GM23338 (cell line): ENCODE measurements around the gene ENOX1. TPM values are rescaled to one million over a fixed set of nuclear protein-coding genes. Genes with fewer than 3 reads are reported as not detected.

Experiments used
- ATAC-seq: fragments of 200-7000 bp; cut with Tn5 transposase; 3 replicates; pipeline ENCODE4 v1.9.1; 2020
- DNase-seq: peaks from one replicate; pipeline ENCODE4 v3.0.0-alpha.2; 2015; ENCODE audit warnings: low spot score
- H2AFZ ChIP-seq: fragments of 200-600 bp; sonication (generic); 2 replicates; pipeline ENCODE4 v1.8.0; 2016; ENCODE audit warnings: antibody characterized with exemption, mild to moderate bottlenecking, moderate library complexity
- H3F3A ChIP-seq: fragments of 200-600 bp; sonication (generic); replicated peaks from 2 replicates; pipeline ENCODE4 v1.8.0; 2017; ENCODE audit warnings: antibody characterized with exemption, mixed run types, low read depth
- H3K27ac ChIP-seq: fragments of 200-600 bp; sonication (generic); 2 replicates; pipeline ENCODE4 v1.6.1; 2016; ENCODE audit warnings: low read depth
- H3K27me3 ChIP-seq: fragments of 200-600 bp; sonication (generic); 2 replicates; pipeline ENCODE4 v1.8.0; 2016; ENCODE audit warnings: mild to moderate bottlenecking, mixed run types, moderate library complexity; ENCODE audit not compliant: insufficient read depth
- H3K36me3 ChIP-seq: fragments of 200-600 bp; sonication (generic); 2 replicates; pipeline ENCODE4 v1.8.0; 2016; ENCODE audit warnings: mild to moderate bottlenecking; ENCODE audit not compliant: insufficient read depth
- H3K4me1 ChIP-seq: fragments of 200-600 bp; sonication (generic); 2 replicates; pipeline ENCODE4 v1.8.0; 2016; ENCODE audit warnings: mild to moderate bottlenecking, moderate library complexity; ENCODE audit not compliant: insufficient read depth
- H3K4me2 ChIP-seq: fragments of 200-600 bp; sonication (generic); 2 replicates; pipeline ENCODE4 v1.7.1; 2017; ENCODE audit warnings: mixed run types
- H3K4me3 ChIP-seq: fragments of 200-600 bp; sonication (generic); 2 replicates; pipeline ENCODE4 v1.6.1; 2016; ENCODE audit warnings: mixed run types
- H3K79me2 ChIP-seq: fragments of 200-600 bp; sonication (generic); replicated peaks from 2 replicates; pipeline ENCODE4 v1.8.0; 2017; ENCODE audit warnings: mild to moderate bottlenecking; ENCODE audit not compliant: insufficient read depth
- H3K9me2 ChIP-seq: fragments of 200-600 bp; sonication (generic); 2 replicates; pipeline ENCODE4 v1.8.0; 2017; ENCODE audit not compliant: insufficient read depth
- H4K20me1 ChIP-seq: fragments of 200-600 bp; sonication (generic); replicated peaks from 2 replicates; pipeline ENCODE4 v1.8.0; 2017; ENCODE audit warnings: mild to moderate bottlenecking; ENCODE audit not compliant: insufficient read depth
- H3K27ac Mint-ChIP-seq: 2 replicates; pipeline ENCODE4 v1.8.0; 2020; ENCODE audit warnings: inconsistent platforms, mild to moderate bottlenecking, moderate library complexity, mixed read lengths
- H3K27me3 Mint-ChIP-seq: 3 replicates; pipeline ENCODE4 v1.8.0; 2022; ENCODE audit warnings: low read depth, mild to moderate bottlenecking, moderate library complexity, mixed read lengths, inconsistent platforms; ENCODE audit not compliant: insufficient read depth, poor library complexity
- H3K36me3 Mint-ChIP-seq: 3 replicates; pipeline ENCODE4 v1.8.0; 2021; ENCODE audit warnings: low read depth, mild to moderate bottlenecking, inconsistent platforms, moderate library complexity, mixed read lengths
- H3K4me1 Mint-ChIP-seq: 3 replicates; pipeline ENCODE4 v1.8.0; 2020; ENCODE audit warnings: mild to moderate bottlenecking, inconsistent platforms, mixed read lengths
- H3K4me3 Mint-ChIP-seq: 3 replicates; pipeline ENCODE4 v1.8.0; 2021; ENCODE audit warnings: moderate library complexity, mild to moderate bottlenecking, inconsistent platforms, mixed read lengths
- H3K9me3 Mint-ChIP-seq: 3 replicates; pipeline ENCODE4 v1.8.0; 2020; ENCODE audit warnings: moderate library complexity, mild to moderate bottlenecking, inconsistent platforms, mixed read lengths
- CREB1 ChIP-seq: fragments of 250-450 bp; sonication (Bioruptor Pico); IDR thresholded peaks from 2 replicates; pipeline ENCODE4 v1.5.0; 2020; ENCODE audit warnings: low read depth, mild to moderate bottlenecking, moderate library complexity
- ETS1 ChIP-seq: IDR thresholded peaks from 2 replicates; pipeline ENCODE4 v1.6.1; 2016; ENCODE audit warnings: antibody characterized with exemption
- EZH2 ChIP-seq: fragments of 200-600 bp; sonication (generic); IDR thresholded peaks from one replicate; pipeline ENCODE4 v1.8.0; 2017; ENCODE audit warnings: antibody characterized with exemption, mild to moderate bottlenecking, low read depth; ENCODE audit not compliant: unreplicated experiment
- EZH2phosphoT487 ChIP-seq: fragments of 200-600 bp; sonication (generic); IDR thresholded peaks from one replicate; pipeline ENCODE4 v1.8.1; 2018; ENCODE audit warnings: antibody characterized with exemption; ENCODE audit not compliant: unreplicated experiment
- JUNB ChIP-seq: IDR thresholded peaks from one replicate; pipeline ENCODE4 v1.6.1; 2016; ENCODE audit warnings: antibody characterized with exemption; ENCODE audit not compliant: unreplicated experiment
- NANOG ChIP-seq: IDR thresholded peaks from 2 replicates; pipeline ENCODE4 v1.6.1; 2016; ENCODE audit warnings: antibody characterized with exemption, borderline replicate concordance
- POLR2AphosphoS5 ChIP-seq: IDR thresholded peaks from 2 replicates; pipeline ENCODE4 v1.6.1; 2016; ENCODE audit warnings: antibody characterized with exemption, low read depth
- STAT1 ChIP-seq: IDR thresholded peaks from one replicate; pipeline ENCODE4 v1.6.1; 2016; ENCODE audit warnings: antibody characterized with exemption; ENCODE audit not compliant: unreplicated experiment
- ZNF114 ChIP-seq: fragments of 250-450 bp; sonication (Bioruptor Pico); IDR thresholded peaks from 2 replicates; pipeline ENCODE4 v1.5.0; 2020; ENCODE audit warnings: mild to moderate bottlenecking, moderate library complexity
- polyA plus RNA-seq: library from polyadenylated mRNA; unstranded; fragments of >200 nt; fragmentation: Nextera tagmentation; extraction: Ambion mirVana; gene quantifications from 2 replicates; pipeline ENCODE4 v1.2.1, GENCODE V29; 2016
- total RNA-seq: library from RNA; depleted of rRNA; stranded (reverse); fragments of >200 nt; shearing (Covaris generic); gene quantifications from 2 replicates; pipeline ENCODE4 v1.2.3, GENCODE V29; 2014
- TF ChIP-seq, protein P1 (sequence below), 2 experiments: fragments of 200-600 bp in 1 of 2; sonication (generic) in 1 of 2; conservative IDR thresholded peaks; 2 replicates each; pipeline versions ENCODE4 v1.5.1 to v1.6.1; 2016 to 2017; ENCODE audit warnings: antibody characterized with exemption in 2 of 2, low read depth in 2 of 2, mild to moderate bottlenecking in 2 of 2, moderate library complexity in 1 of 2
- TF ChIP-seq, protein P2 (sequence below): IDR thresholded peaks from one replicate; pipeline ENCODE4 v1.6.1; 2018; ENCODE audit warnings: antibody characterized with exemption; ENCODE audit not compliant: unreplicated experiment
- TF ChIP-seq, protein P3 (sequence below): fragments of 250-450 bp; sonication (Bioruptor Pico); IDR thresholded peaks from 2 replicates; pipeline ENCODE4 v1.5.0; 2020; ENCODE audit warnings: mild to moderate bottlenecking, moderate library complexity

ENOX1 gene
- total and polyA plus RNA-seq, 2 experiments from 2014 or later, result 0.66 to 0.81 TPM

DNA sequence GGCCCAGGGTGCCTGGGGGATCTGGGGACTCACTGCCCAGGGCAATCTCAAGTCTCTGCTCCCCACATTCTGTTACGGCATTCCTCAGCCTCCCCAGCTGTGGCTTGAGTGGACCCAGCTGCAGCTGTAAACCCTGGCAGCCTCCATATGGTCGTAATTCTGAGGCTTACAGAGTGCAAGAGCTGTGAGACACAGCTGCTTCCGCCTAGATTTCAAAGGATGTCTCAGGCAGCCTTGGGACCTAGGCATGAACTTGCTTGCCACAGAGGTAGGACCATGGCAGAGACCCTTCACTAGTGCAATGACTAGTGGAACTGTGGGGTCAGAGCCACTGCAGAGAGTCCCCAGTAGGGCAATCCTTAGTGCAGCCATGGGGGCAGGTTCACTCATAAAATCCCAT lies 297.5 kb downstream of the ENOX1 start:
- Histone ChIP-seq H3K27ac (no peak overlapping the region), H3K4me2 (no peak overlapping the region), H3K9me2 (peaks cover 22% of the 10 kb centered on the region), H4K20me1 (no peaks in the 10 kb centered on the region), H3F3A (no peaks in the 10 kb centered on the region), H3K4me1 (no peaks in the 10 kb centered on the region), H2AFZ (no peak overlapping the region), H3K27me3 (no peaks in the 10 kb centered on the region), H3K4me3 (no peak overlapping the region), H3K36me3 (no peaks in the 10 kb centered on the region), H3K79me2 (no peaks in the 10 kb centered on the region)
- no peak for DNase-seq
- no peaks in the 10 kb centered on the region; the same call in 2 of the 3 replicates for H3K4me1 Mint-ChIP-seq
- no peaks in the 10 kb centered on the region for H3K27me3 Mint-ChIP-seq
- no peak overlapping the region for H3K4me3 Mint-ChIP-seq
- no peak for ATAC-seq
- no peaks in the 10 kb centered on the region for H3K36me3 Mint-ChIP-seq
- H3K9me3 Mint-ChIP-seq, result no peaks in the 10 kb centered on the region
- TF ChIP-seq CREB1 (CRISPR knock-in tag), result no peak
- no peak for TF ChIP-seq ZNF114 (CRISPR knock-in tag)
- TF ChIP-seq, protein P1, sequence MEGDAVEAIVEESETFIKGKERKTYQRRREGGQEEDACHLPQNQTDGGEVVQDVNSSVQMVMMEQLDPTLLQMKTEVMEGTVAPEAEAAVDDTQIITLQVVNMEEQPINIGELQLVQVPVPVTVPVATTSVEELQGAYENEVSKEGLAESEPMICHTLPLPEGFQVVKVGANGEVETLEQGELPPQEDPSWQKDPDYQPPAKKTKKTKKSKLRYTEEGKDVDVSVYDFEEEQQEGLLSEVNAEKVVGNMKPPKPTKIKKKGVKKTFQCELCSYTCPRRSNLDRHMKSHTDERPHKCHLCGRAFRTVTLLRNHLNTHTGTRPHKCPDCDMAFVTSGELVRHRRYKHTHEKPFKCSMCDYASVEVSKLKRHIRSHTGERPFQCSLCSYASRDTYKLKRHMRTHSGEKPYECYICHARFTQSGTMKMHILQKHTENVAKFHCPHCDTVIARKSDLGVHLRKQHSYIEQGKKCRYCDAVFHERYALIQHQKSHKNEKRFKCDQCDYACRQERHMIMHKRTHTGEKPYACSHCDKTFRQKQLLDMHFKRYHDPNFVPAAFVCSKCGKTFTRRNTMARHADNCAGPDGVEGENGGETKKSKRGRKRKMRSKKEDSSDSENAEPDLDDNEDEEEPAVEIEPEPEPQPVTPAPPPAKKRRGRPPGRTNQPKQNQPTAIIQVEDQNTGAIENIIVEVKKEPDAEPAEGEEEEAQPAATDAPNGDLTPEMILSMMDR (conservative IDR thresholded peaks at IDR 0.05; ENCODE audit: low read depth in 2 of 2), result no peak
- TF ChIP-seq, protein P2, sequence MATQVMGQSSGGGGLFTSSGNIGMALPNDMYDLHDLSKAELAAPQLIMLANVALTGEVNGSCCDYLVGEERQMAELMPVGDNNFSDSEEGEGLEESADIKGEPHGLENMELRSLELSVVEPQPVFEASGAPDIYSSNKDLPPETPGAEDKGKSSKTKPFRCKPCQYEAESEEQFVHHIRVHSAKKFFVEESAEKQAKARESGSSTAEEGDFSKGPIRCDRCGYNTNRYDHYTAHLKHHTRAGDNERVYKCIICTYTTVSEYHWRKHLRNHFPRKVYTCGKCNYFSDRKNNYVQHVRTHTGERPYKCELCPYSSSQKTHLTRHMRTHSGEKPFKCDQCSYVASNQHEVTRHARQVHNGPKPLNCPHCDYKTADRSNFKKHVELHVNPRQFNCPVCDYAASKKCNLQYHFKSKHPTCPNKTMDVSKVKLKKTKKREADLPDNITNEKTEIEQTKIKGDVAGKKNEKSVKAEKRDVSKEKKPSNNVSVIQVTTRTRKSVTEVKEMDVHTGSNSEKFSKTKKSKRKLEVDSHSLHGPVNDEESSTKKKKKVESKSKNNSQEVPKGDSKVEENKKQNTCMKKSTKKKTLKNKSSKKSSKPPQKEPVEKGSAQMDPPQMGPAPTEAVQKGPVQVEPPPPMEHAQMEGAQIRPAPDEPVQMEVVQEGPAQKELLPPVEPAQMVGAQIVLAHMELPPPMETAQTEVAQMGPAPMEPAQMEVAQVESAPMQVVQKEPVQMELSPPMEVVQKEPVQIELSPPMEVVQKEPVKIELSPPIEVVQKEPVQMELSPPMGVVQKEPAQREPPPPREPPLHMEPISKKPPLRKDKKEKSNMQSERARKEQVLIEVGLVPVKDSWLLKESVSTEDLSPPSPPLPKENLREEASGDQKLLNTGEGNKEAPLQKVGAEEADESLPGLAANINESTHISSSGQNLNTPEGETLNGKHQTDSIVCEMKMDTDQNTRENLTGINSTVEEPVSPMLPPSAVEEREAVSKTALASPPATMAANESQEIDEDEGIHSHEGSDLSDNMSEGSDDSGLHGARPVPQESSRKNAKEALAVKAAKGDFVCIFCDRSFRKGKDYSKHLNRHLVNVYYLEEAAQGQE, result no peak
- no peak for TF ChIP-seq ETS1
- no peak for TF ChIP-seq STAT1
- no peak for TF ChIP-seq EZH2
- TF ChIP-seq, protein P3, sequence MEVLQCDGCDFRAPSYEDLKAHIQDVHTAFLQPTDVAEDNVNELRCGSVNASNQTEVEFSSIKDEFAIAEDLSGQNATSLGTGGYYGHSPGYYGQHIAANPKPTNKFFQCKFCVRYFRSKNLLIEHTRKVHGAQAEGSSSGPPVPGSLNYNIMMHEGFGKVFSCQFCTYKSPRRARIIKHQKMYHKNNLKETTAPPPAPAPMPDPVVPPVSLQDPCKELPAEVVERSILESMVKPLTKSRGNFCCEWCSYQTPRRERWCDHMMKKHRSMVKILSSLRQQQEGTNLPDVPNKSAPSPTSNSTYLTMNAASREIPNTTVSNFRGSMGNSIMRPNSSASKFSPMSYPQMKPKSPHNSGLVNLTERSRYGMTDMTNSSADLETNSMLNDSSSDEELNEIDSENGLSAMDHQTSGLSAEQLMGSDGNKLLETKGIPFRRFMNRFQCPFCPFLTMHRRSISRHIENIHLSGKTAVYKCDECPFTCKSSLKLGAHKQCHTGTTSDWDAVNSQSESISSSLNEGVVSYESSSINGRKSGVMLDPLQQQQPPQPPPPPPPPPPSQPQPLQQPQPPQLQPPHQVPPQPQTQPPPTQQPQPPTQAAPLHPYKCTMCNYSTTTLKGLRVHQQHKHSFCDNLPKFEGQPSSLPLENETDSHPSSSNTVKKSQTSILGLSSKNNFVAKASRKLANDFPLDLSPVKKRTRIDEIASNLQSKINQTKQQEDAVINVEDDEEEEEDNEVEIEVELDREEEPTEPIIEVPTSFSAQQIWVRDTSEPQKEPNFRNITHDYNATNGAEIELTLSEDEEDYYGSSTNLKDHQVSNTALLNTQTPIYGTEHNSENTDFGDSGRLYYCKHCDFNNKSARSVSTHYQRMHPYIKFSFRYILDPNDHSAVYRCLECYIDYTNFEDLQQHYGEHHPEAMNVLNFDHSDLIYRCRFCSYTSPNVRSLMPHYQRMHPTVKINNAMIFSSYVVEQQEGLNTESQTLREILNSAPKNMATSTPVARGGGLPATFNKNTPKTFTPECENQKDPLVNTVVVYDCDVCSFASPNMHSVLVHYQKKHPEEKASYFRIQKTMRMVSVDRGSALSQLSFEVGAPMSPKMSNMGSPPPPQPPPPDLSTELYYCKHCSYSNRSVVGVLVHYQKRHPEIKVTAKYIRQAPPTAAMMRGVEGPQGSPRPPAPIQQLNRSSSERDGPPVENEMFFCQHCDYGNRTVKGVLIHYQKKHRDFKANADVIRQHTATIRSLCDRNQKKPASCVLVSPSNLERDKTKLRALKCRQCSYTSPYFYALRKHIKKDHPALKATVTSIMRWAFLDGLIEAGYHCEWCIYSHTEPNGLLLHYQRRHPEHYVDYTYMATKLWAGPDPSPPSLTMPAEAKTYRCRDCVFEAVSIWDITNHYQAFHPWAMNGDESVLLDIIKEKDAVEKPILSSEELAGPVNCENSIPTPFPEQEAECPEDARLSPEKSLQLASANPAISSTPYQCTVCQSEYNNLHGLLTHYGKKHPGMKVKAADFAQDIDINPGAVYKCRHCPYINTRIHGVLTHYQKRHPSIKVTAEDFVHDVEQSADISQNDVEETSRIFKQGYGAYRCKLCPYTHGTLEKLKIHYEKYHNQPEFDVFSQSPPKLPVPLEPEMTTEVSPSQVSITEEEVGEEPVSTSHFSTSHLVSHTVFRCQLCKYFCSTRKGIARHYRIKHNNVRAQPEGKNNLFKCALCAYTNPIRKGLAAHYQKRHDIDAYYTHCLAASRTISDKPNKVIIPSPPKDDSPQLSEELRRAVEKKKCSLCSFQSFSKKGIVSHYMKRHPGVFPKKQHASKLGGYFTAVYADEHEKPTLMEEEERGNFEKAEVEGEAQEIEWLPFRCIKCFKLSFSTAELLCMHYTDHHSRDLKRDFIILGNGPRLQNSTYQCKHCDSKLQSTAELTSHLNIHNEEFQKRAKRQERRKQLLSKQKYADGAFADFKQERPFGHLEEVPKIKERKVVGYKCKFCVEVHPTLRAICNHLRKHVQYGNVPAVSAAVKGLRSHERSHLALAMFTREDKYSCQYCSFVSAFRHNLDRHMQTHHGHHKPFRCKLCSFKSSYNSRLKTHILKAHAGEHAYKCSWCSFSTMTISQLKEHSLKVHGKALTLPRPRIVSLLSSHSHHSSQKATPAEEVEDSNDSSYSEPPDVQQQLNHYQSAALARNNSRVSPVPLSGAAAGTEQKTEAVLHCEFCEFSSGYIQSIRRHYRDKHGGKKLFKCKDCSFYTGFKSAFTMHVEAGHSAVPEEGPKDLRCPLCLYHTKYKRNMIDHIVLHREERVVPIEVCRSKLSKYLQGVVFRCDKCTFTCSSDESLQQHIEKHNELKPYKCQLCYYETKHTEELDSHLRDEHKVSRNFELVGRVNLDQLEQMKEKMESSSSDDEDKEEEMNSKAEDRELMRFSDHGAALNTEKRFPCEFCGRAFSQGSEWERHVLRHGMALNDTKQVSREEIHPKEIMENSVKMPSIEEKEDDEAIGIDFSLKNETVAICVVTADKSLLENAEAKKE (CRISPR knock-in tag), result no peak
- no peak for TF ChIP-seq NANOG
- TF ChIP-seq EZH2phosphoT487, result no peak
- no peak for TF ChIP-seq POLR2AphosphoS5
- TF ChIP-seq JUNB, result no peak
- H3K27ac Mint-ChIP-seq, result no peak overlapping the region
